Choroid plexus epithelial cell (primary cell): ENCODE data around the gene GNRHR.
A peak's percentile ranks its signal among the peaks of the same experiment; 100 is the strongest.

Experiments used
- DNase-seq: peaks from one replicate; pipeline ENCODE4 v3.0.0-alpha.2; 2010; ENCODE audit warnings: low read depth
- H3K4me3 ChIP-seq: 2 replicates; pipeline ENCODE4 v1.5.1; 2011; ENCODE audit warnings: low read depth, mild to moderate bottlenecking, control low read depth, low read length, moderate library complexity
- CTCF ChIP-seq: conservative IDR thresholded peaks from 2 replicates; pipeline ENCODE4 v1.5.1; 2011; ENCODE audit warnings: low read depth, mild to moderate bottlenecking, control low read depth, inconsistent platforms, low read length, moderate library complexity

GNRHR gene

GRCh38 chr4:67694662-67695061 lies 59.5 kb downstream of the GNRHR start:
- TF ChIP-seq CTCF: no peak
- DNase-seq: peak; percentile 17
- H3K4me3 ChIP-seq: no peak overlapping the region

- H3K4me3 ChIP-seq: no peak overlapping the region
- TF ChIP-seq CTCF: no peak
- no peak for DNase-seq
Observed at GRCh38 chr4:67691328-67691727, 62.9 kb downstream of the GNRHR start.
